ENCODE data around the gene DHX35. TPM values are rescaled to one million over a fixed set of nuclear protein-coding genes. Genes with fewer than 3 reads are reported as not detected.

DHX35 gene
- total and polyA plus RNA-seq, 2 donors from 2014 or later = 6.9 to 11.0 TPM

- Histone ChIP-seq H3K27me3 (ENCODE audit: control insufficient read depth, insufficient read depth, low read length) (no peaks in the 10 kb centered on the region), H3K4me1 (ENCODE audit: control insufficient read depth in 2 of 3, insufficient read depth in 2 of 3, low read depth in 1 of 3, low read length in 3 of 3) (peaks cover 0 to 5% (median 0%) of the 10 kb centered on the region in 3 donors), H3K27ac (ENCODE audit: low read depth in 2 of 2, low read length in 2 of 2) (no peak overlapping the region), H3K9ac (ENCODE audit: low read length in 3 of 3) (no peak overlapping the region), H3K4me3 (ENCODE audit: low read length in 3 of 3) (no peak overlapping the region), H3K36me3 (ENCODE audit: control insufficient read depth in 2 of 3, insufficient read depth in 3 of 3, low read length in 3 of 3) (no peaks in the 10 kb centered on the region), H3K9me3 (ENCODE audit: control insufficient read depth in 2 of 3, insufficient read depth in 1 of 3, low read length in 3 of 3) (no peaks in the 10 kb centered on the region)
- no peak for DNase-seq
- intact Hi-C loops (cut with DNase I) = no loop called here
- no peak for TF ChIP-seq CTCF (IDR thresholded peaks at IDR 0.05; ENCODE audit: borderline replicate concordance, extremely low read depth, insufficient read depth)
- no peak for FAIRE-seq
Observed at GRCh38 chr20:38935967-38936407, 26.2 kb upstream of the DHX35 start.

GRCh38 chr20:38937000-38937399 lies 25.1 kb upstream of the DHX35 start:
- Histone ChIP-seq H3K27me3 (ENCODE audit: control insufficient read depth, insufficient read depth, low read length) (no peaks in the 10 kb centered on the region), H3K27ac (ENCODE audit: low read depth in 2 of 2, low read length in 2 of 2) (no peak overlapping the region), H3K9me3 (ENCODE audit: control insufficient read depth in 2 of 3, insufficient read depth in 1 of 3, low read length in 3 of 3) (no peaks in the 10 kb centered on the region), H3K4me1 (ENCODE audit: control insufficient read depth in 2 of 3, insufficient read depth in 2 of 3, low read depth in 1 of 3, low read length in 3 of 3) (peaks cover 0 to 5% (median 0%) of the 10 kb centered on the region in 3 donors), H3K4me3 (ENCODE audit: low read length in 3 of 3) (no peak overlapping the region), H3K36me3 (ENCODE audit: control insufficient read depth in 2 of 3, insufficient read depth in 3 of 3, low read length in 3 of 3) (no peaks in the 10 kb centered on the region), H3K9ac (ENCODE audit: low read length in 3 of 3) (no peak overlapping the region)
- no peak for DNase-seq
- TF ChIP-seq CTCF (IDR thresholded peaks at IDR 0.05; ENCODE audit: borderline replicate concordance, extremely low read depth, insufficient read depth) = no peak
- no peak for FAIRE-seq
- intact Hi-C loops (cut with DNase I) = no loop called here

- H3K36me3 ChIP-seq (ENCODE audit: control insufficient read depth in 2 of 3, insufficient read depth in 3 of 3, low read length in 3 of 3) = no peaks in the 10 kb centered on the region
- H3K9ac ChIP-seq (ENCODE audit: low read length in 3 of 3) = no peak overlapping the region
- TF ChIP-seq CTCF (IDR thresholded peaks at IDR 0.05; ENCODE audit: borderline replicate concordance, extremely low read depth, insufficient read depth) = no peak
- DNase-seq = peak in 3 of 5 donors; percentile 3 to 12 (median 12)
- intact Hi-C loops (cut with DNase I) = no loop called here
- no peak overlapping the region for H3K4me3 ChIP-seq (ENCODE audit: low read length in 3 of 3)
- no peaks in the 10 kb centered on the region for H3K27me3 ChIP-seq (ENCODE audit: control insufficient read depth, insufficient read depth, low read length)
- H3K27ac ChIP-seq (ENCODE audit: low read depth in 2 of 2, low read length in 2 of 2) = no peak overlapping the region
- no peak for FAIRE-seq
- H3K9me3 ChIP-seq (ENCODE audit: control insufficient read depth in 2 of 3, insufficient read depth in 1 of 3, low read length in 3 of 3) = no peaks in the 10 kb centered on the region
- H3K4me1 ChIP-seq (ENCODE audit: control insufficient read depth in 2 of 3, insufficient read depth in 2 of 3, low read depth in 1 of 3, low read length in 3 of 3) = peaks cover 0 to 5% (median 0%) of the 10 kb centered on the region in 3 donors
Observed at GRCh38 chr20:38937978-38938473, 24.1 kb upstream of the DHX35 start.

GRCh38 chr20:38939686-38940085 lies 22.5 kb upstream of the DHX35 start:
- Histone ChIP-seq H3K27me3 (ENCODE audit: control insufficient read depth, insufficient read depth, low read length) (no peaks in the 10 kb centered on the region), H3K36me3 (ENCODE audit: control insufficient read depth in 2 of 3, insufficient read depth in 3 of 3, low read length in 3 of 3) (no peaks in the 10 kb centered on the region), H3K4me3 (ENCODE audit: low read length in 3 of 3) (no peak overlapping the region), H3K4me1 (ENCODE audit: control insufficient read depth in 2 of 3, insufficient read depth in 2 of 3, low read depth in 1 of 3, low read length in 3 of 3) (peaks cover 0 to 5% (median 0%) of the 10 kb centered on the region in 3 donors), H3K9me3 (ENCODE audit: control insufficient read depth in 2 of 3, insufficient read depth in 1 of 3, low read length in 3 of 3) (no peaks in the 10 kb centered on the region), H3K27ac (ENCODE audit: low read depth in 2 of 2, low read length in 2 of 2) (no peak overlapping the region), H3K9ac (ENCODE audit: low read length in 3 of 3) (no peak overlapping the region)
- TF ChIP-seq CTCF (IDR thresholded peaks at IDR 0.05; ENCODE audit: borderline replicate concordance, extremely low read depth, insufficient read depth) = no peak
- intact Hi-C loops (cut with DNase I) = no loop called here
- DNase-seq (no peak), FAIRE-seq (no peak)

Data from kidney (tissue), 14 donors.